GM12878 (cell line): ENCODE results near the gene SDC1. TPM values are rescaled to one million over a fixed set of nuclear protein-coding genes. Genes with fewer than 3 reads are reported as not detected.

Experiments
- ATAC-seq: fragments of 200-7000 bp; cut with Tn5 transposase; 3 replicates; pipeline ENCODE4 v1.9.1; 2020; ENCODE audit warnings: mild to moderate bottlenecking, moderate library complexity
- BruUV-seq: library from RNA; stranded (reverse); fragments of 400-500 nt; replicated peaks from 2 replicates; lab custom pipeline; 2021; lab: Mats Ljungman, UMichigan
- CTCF ChIA-PET: fragments of 300-600 bp; sonication (Branson Sonifier 250); formaldehyde crosslinking; extraction: SDS; loops from one replicate; lab custom pipeline; 2021; ENCODE audit warnings: inconsistent platforms; lab: Yijun Ruan, JAX
- POLR2A ChIA-PET: fragments of 350-600 bp; formaldehyde crosslinking; extraction: SDS; loops from one replicate; lab custom pipeline; 2021; ENCODE audit warnings: inconsistent platforms; lab: Charles Lee
- RAD21 ChIA-PET: fragments of 300-600 bp; sonication (Branson Sonifier 250); formaldehyde crosslinking; loops from one replicate; lab custom pipeline; 2023; ENCODE audit warnings: antibody characterized with exemption; ENCODE audit not compliant: unreplicated experiment; lab: Charles Lee
- SMC1A ChIA-PET: fragments of 300-600 bp; sonication (Branson Sonifier 250); formaldehyde crosslinking; loops from one replicate; lab custom pipeline; 2023; ENCODE audit not compliant: unreplicated experiment, uncharacterized antibody; lab: Charles Lee
- DNase-seq: peaks from one replicate; pipeline ENCODE4 v3.0.0-alpha.2; 2011; ENCODE audit warnings: low read depth, low spot score
- FAIRE-seq: peaks from 3 replicates; lab custom pipeline; 2011; peaks lifted over from hg19 to GRCh38; lab: Jason Lieb, UNC
- H2AFZ ChIP-seq: 2 replicates; pipeline ENCODE4 v1.6.0; 2011; ENCODE audit warnings: low read depth, low read length, control low read depth; ENCODE audit not compliant: control insufficient read depth
- H3K27ac ChIP-seq: 2 replicates; pipeline ENCODE4 v1.5.1; 2011; ENCODE audit warnings: control low read depth; ENCODE audit not compliant: control insufficient read depth, insufficient read depth
- H3K27me3 ChIP-seq, 2 experiments: replicated peaks in 1 of 2; 2 replicates each; pipeline versions ENCODE4 v1.6.0 to v1.6.1; 2011; ENCODE audit warnings: low read length in 1 of 2; ENCODE audit not compliant: control insufficient read depth in 2 of 2, insufficient read depth in 2 of 2
- H3K36me3 ChIP-seq, 2 experiments: 2 replicates each; pipeline ENCODE4 v1.5.1; 2011; ENCODE audit warnings: low read length in 1 of 2; ENCODE audit not compliant: control insufficient read depth in 2 of 2, insufficient read depth in 2 of 2
- H3K4me1 ChIP-seq: 2 replicates; pipeline ENCODE4 v1.6.1; 2011; ENCODE audit warnings: mild to moderate bottlenecking, low read length, moderate library complexity, mixed read lengths; ENCODE audit not compliant: control insufficient read depth, insufficient read depth
- H3K4me2 ChIP-seq: 2 replicates; pipeline ENCODE4 v1.6.0; 2011; ENCODE audit warnings: control low read depth; ENCODE audit not compliant: control insufficient read depth, insufficient read depth
- H3K4me3 ChIP-seq: fragments of 200-600 bp; sonication (generic); 2 replicates; pipeline ENCODE4 v1.5.1; 2016
- H3K79me2 ChIP-seq: 2 replicates; pipeline ENCODE4 v1.6.0; 2011; ENCODE audit warnings: low read length; ENCODE audit not compliant: control insufficient read depth, insufficient read depth
- H3K9ac ChIP-seq: 2 replicates; pipeline ENCODE4 v1.8.0; 2011; ENCODE audit warnings: low read length, control low read depth, mixed read lengths; ENCODE audit not compliant: control insufficient read depth, insufficient read depth
- H3K9me3 ChIP-seq: replicated peaks from 3 replicates; pipeline ENCODE4 v1.5.1; 2011; ENCODE audit warnings: mild to moderate bottlenecking, low read length; ENCODE audit not compliant: control insufficient read depth, insufficient read depth
- H4K20me1 ChIP-seq: 2 replicates; pipeline ENCODE4 v1.6.0; 2011; ENCODE audit not compliant: control insufficient read depth, insufficient read depth
- ASH2L ChIP-seq: fragments of 300-600, 200-600 bp; sonication (generic); IDR thresholded peaks from 2 replicates; pipeline ENCODE4 v1.6.1; 2017; ENCODE audit warnings: low read depth, mild to moderate bottlenecking, borderline replicate concordance
- FOS ChIP-seq: IDR thresholded peaks from 3 replicates; pipeline ENCODE4 v1.6.1; 2011; ENCODE audit warnings: borderline replicate concordance; ENCODE audit not compliant: insufficient read length; ENCODE audit errors: extremely low read depth
- HCFC1 ChIP-seq: fragments of 150-350 bp; IDR thresholded peaks from 2 replicates; pipeline ENCODE4 v1.6.1; 2014; ENCODE audit warnings: low read length
- NFXL1 ChIP-seq: fragments of 450-650 bp; IDR thresholded peaks from 2 replicates; pipeline ENCODE4 v1.6.1; 2017; ENCODE audit warnings: antibody characterized with exemption, mild to moderate bottlenecking, borderline replicate concordance
- SIN3A ChIP-seq: IDR thresholded peaks from 2 replicates; pipeline ENCODE4 v1.6.1; 2012; ENCODE audit warnings: low read depth, low read length, improper control_type of control experiment
- SRF ChIP-seq, 2 experiments: IDR thresholded peaks; 2 replicates each; pipeline ENCODE4 v1.6.1; 2011; ENCODE audit warnings: low read depth in 2 of 2, low read length in 2 of 2, mild to moderate bottlenecking in 1 of 2, moderate library complexity in 1 of 2
- TARDBP ChIP-seq: IDR thresholded peaks from 2 replicates; pipeline ENCODE4 v1.6.1; 2016; ENCODE audit warnings: borderline replicate concordance
- ZNF207 ChIP-seq: fragments of 450-650 bp; IDR thresholded peaks from 2 replicates; pipeline ENCODE4 v1.6.1; 2014; ENCODE audit warnings: antibody characterized with exemption, mild to moderate bottlenecking, borderline replicate concordance
- WGBS: methylation state at CpG from one replicate; pipeline ENCODE4 v1.1.6; 2016; ENCODE audit warnings: low lambda C conversion rate; ENCODE audit not compliant: insufficient replicate concordance, insufficient coverage; ENCODE audit errors: missing lambda C conversion rate; 5-methylcytosine and 5-hydroxymethylcytosine counted together
- in situ Hi-C: fragments of 300-500 bp; cut with MboI; formaldehyde crosslinking; loops from 9 replicates; pipeline ENCODE4 v1.14.3; 2018; ENCODE audit warnings: mixed read lengths
- intact Hi-C: fragments of 100-400 bp; cut with micrococcal nuclease; formaldehyde crosslinking; loops from one replicate; pipeline ENCODE4 v1.14.2; 2022; ENCODE audit not compliant: unreplicated experiment
- polyA plus RNA-seq, 11 experiments: library from polyadenylated mRNA; depleted of rRNA in 4 of 11; unstranded in 6 of 11; stranded (reverse) in 5 of 11; fragments of >200 nt; fragmentation: Nextera tagmentation in 4 of 11; fragmentation: Illumina TruSeq in 1 of 11; extraction: Ambion mirVana in 4 of 11; extraction: Trizol in 1 of 11; gene quantifications; 1 replicate in 1 of 11; 2 replicates in 10 of 11; pipeline versions ENCODE4 v1.2.1 to v1.2.3, GENCODE V29; 2011 to 2016; ENCODE audit warnings: inconsistent platforms in 2 of 11, missing spikeins in 2 of 11, low read depth in 1 of 11
- total RNA-seq, 4 experiments: library from RNA; depleted of rRNA in 3 of 4; stranded (reverse); fragments of >200 nt in 3 of 4; fragmentation: Illumina TruSeq in 1 of 4; extraction: Trizol in 1 of 4; gene quantifications; 2 replicates each; pipeline versions ENCODE4 v1.2.1 to v1.2.3, GENCODE V29; 2013 to 2021
- TF ChIP-seq, protein P1 (sequence below): IDR thresholded peaks from 2 replicates; pipeline ENCODE4 v1.6.1; 2012; ENCODE audit warnings: low read length, inconsistent platforms
- TF ChIP-seq, protein P2 (sequence below): fragments of 450-650 bp; IDR thresholded peaks from 2 replicates; pipeline ENCODE4 v1.6.1; 2017; ENCODE audit warnings: mild to moderate bottlenecking, low read depth, inconsistent platforms; ENCODE audit not compliant: poor library complexity, severe bottlenecking
- TF ChIP-seq, protein P3 (sequence below): fragments of 450-650 bp; IDR thresholded peaks from 2 replicates; pipeline ENCODE4 v1.6.1; 2017; ENCODE audit warnings: mild to moderate bottlenecking, moderate library complexity
- TF ChIP-seq, protein P4 (sequence below): IDR thresholded peaks from 2 replicates; pipeline ENCODE4 v1.6.1; 2011; ENCODE audit warnings: low read depth, low read length, improper control_type of control experiment, borderline replicate concordance

SDC1 gene
- total and polyA plus RNA-seq, 10 of the 15 experiments (the other 5 are each of a cell fraction or from before 2014, with no cell fraction given): 0.85 to 36.8 (median 23.7) TPM

DNA sequence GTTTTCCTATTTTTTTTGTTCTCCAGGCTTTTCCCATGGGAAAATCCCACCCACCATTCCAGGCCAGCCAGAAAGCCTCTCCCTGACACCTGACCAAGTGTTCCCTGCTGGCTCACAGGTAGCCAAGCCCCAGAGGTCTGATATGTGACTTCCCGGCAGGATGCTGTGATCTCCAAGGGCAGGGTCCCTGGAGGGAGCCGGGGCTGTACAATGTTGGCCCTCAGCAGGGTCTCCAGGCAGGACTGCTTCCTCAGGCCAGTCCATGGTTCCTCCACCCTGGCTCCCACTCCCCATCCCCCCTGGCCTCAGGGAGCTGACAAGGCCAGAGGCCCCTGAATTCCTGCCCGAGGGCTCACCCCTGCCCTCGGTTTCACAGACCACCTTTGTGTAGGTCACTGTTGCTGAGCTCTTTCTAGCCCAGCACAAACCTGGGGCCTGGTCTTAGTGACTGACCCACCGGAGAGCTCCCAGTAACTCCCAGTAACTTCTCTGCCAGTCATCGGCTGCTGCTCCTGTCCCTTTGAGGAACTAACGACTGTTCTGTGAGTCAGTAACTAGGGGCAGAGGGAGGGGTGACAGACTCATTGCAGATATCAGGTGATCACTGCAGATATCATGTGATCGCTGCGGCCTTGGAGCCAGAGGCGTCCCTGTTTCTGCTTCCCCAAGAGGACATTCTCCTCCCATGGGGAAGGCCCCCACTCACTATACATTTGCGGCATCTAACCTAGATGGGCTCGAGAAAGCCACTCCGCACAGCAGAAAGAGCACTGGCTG, 38.7 kb downstream of the SDC1 start:
- no peaks in the 10 kb centered on the region for H3K79me2 ChIP-seq
- ChIA-PET SMC1A (interaction anchor here (1.1 to 1.3 kb wide), 3 partner anchors 39 to 76 kb away, joined by 3 to 5 read pairs (median 3); no protein-coding TSS in a partner anchor), CTCF (interaction anchor here (1.4 to 3.0 kb wide), 3 partner anchors 10 to 50 kb away, joined by 3 to 11 read pairs (median 10); partner anchors contain the start of gene SDC1), POLR2A (interaction anchor here (1.1 kb wide), 1 partner anchor 29 kb away, joined by 3 read pairs; no protein-coding TSS in a partner anchor), RAD21 (interaction anchor here (1.3 to 3.5 kb wide), 4 partner anchors 34 to 41 kb away, joined by 3 to 43 read pairs (median 5); partner anchors contain the start of gene SDC1)
- no peaks in the 10 kb centered on the region for H3K9me3 ChIP-seq
- H3K36me3 ChIP-seq: no peaks in the 10 kb centered on the region
- peaks cover 14% of the 10 kb centered on the region for H3K4me1 ChIP-seq
- H3K4me2 ChIP-seq: no peak overlapping the region; the same call in 1 of the 2 replicates
- H3K4me3 ChIP-seq: no peak overlapping the region
- DNase-seq: no peak
- no peak overlapping the region for H3K27ac ChIP-seq
- no TSS peak for BruUV-seq
- H3K9ac ChIP-seq: no peak overlapping the region
- intact Hi-C loops: no loop called here
- H3K27me3 ChIP-seq: no peaks in the 10 kb centered on the region; a peak in 1 of 4 replicates
- in situ Hi-C loops: no loop called here
- peak overlapping the region; percentile 69 for H2AFZ ChIP-seq
- peak; percentile 72 for ATAC-seq
- WGBS: 53% methylated on average over 13 of the region's 13 CpGs
- no peaks in the 10 kb centered on the region for H4K20me1 ChIP-seq
- FAIRE-seq: no peak
- TF ChIP-seq ZNF207: no peak
- TF ChIP-seq, protein P1, sequence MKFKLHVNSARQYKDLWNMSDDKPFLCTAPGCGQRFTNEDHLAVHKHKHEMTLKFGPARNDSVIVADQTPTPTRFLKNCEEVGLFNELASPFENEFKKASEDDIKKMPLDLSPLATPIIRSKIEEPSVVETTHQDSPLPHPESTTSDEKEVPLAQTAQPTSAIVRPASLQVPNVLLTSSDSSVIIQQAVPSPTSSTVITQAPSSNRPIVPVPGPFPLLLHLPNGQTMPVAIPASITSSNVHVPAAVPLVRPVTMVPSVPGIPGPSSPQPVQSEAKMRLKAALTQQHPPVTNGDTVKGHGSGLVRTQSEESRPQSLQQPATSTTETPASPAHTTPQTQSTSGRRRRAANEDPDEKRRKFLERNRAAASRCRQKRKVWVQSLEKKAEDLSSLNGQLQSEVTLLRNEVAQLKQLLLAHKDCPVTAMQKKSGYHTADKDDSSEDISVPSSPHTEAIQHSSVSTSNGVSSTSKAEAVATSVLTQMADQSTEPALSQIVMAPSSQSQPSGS: no peak
- TF ChIP-seq, protein P2, sequence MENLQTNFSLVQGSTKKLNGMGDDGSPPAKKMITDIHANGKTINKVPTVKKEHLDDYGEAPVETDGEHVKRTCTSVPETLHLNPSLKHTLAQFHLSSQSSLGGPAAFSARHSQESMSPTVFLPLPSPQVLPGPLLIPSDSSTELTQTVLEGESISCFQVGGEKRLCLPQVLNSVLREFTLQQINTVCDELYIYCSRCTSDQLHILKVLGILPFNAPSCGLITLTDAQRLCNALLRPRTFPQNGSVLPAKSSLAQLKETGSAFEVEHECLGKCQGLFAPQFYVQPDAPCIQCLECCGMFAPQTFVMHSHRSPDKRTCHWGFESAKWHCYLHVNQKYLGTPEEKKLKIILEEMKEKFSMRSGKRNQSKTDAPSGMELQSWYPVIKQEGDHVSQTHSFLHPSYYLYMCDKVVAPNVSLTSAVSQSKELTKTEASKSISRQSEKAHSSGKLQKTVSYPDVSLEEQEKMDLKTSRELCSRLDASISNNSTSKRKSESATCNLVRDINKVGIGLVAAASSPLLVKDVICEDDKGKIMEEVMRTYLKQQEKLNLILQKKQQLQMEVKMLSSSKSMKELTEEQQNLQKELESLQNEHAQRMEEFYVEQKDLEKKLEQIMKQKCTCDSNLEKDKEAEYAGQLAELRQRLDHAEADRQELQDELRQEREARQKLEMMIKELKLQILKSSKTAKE: no peak
- TF ChIP-seq, protein P3, sequence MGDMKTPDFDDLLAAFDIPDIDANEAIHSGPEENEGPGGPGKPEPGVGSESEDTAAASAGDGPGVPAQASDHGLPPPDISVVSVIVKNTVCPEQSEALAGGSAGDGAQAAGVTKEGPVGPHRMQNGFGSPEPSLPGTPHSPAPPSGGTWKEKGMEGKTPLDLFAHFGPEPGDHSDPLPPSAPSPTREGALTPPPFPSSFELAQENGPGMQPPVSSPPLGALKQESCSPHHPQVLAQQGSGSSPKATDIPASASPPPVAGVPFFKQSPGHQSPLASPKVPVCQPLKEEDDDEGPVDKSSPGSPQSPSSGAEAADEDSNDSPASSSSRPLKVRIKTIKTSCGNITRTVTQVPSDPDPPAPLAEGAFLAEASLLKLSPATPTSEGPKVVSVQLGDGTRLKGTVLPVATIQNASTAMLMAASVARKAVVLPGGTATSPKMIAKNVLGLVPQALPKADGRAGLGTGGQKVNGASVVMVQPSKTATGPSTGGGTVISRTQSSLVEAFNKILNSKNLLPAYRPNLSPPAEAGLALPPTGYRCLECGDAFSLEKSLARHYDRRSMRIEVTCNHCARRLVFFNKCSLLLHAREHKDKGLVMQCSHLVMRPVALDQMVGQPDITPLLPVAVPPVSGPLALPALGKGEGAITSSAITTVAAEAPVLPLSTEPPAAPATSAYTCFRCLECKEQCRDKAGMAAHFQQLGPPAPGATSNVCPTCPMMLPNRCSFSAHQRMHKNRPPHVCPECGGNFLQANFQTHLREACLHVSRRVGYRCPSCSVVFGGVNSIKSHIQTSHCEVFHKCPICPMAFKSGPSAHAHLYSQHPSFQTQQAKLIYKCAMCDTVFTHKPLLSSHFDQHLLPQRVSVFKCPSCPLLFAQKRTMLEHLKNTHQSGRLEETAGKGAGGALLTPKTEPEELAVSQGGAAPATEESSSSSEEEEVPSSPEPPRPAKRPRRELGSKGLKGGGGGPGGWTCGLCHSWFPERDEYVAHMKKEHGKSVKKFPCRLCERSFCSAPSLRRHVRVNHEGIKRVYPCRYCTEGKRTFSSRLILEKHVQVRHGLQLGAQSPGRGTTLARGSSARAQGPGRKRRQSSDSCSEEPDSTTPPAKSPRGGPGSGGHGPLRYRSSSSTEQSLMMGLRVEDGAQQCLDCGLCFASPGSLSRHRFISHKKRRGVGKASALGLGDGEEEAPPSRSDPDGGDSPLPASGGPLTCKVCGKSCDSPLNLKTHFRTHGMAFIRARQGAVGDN: peak; percentile 42; the same call in 1 of the 2 replicates
- no peak for TF ChIP-seq NFXL1
- TF ChIP-seq SRF (IDR thresholded peaks at IDR 0.05; ENCODE audit: low read depth in 2 of 2, low read length in 2 of 2): no peak
- no peak for TF ChIP-seq ASH2L
- peak; percentile 20 for TF ChIP-seq FOS
- TF ChIP-seq SIN3A: peak; percentile 58; the same call in 1 of the 2 replicates
- TF ChIP-seq, protein P4, sequence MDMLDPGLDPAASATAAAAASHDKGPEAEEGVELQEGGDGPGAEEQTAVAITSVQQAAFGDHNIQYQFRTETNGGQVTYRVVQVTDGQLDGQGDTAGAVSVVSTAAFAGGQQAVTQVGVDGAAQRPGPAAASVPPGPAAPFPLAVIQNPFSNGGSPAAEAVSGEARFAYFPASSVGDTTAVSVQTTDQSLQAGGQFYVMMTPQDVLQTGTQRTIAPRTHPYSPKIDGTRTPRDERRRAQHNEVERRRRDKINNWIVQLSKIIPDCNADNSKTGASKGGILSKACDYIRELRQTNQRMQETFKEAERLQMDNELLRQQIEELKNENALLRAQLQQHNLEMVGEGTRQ: peak; percentile 82
- TF ChIP-seq TARDBP: no peak
- TF ChIP-seq HCFC1: peak; percentile 39; the same call in 1 of the 2 replicates
